HUES6 (cell line): Measurements from ENCODE around the gene FREM3.

Experiments used
- H3K27ac ChIP-seq: 2 replicates; pipeline ENCODE4 v1.7.0; 2013; ENCODE audit warnings: low read depth, mild to moderate bottlenecking, low read length, inconsistent platforms
- H3K27me3 ChIP-seq: 2 replicates; pipeline ENCODE4 v1.6.1; 2013; ENCODE audit warnings: low read length; ENCODE audit not compliant: control insufficient read depth, insufficient read depth
- H3K36me3 ChIP-seq: 2 replicates; pipeline ENCODE4 v1.6.1; 2013; ENCODE audit warnings: low read length; ENCODE audit not compliant: control insufficient read depth, insufficient read depth
- H3K4me1 ChIP-seq: 2 replicates; pipeline ENCODE4 v1.6.1; 2013; ENCODE audit warnings: low read length; ENCODE audit not compliant: control insufficient read depth, insufficient read depth
- H3K4me3 ChIP-seq: 2 replicates; pipeline ENCODE4 v1.5.1; 2013; ENCODE audit warnings: low read depth, low read length
- H3K9ac ChIP-seq: one replicate; pipeline ENCODE4 v1.6.1; 2013; ENCODE audit warnings: mild to moderate bottlenecking, low read length
- H3K9me3 ChIP-seq: 2 replicates; pipeline ENCODE4 v1.6.1; 2013; ENCODE audit warnings: low read depth, low read length; ENCODE audit not compliant: control insufficient read depth, insufficient read depth

FREM3 gene

GRCh38 chr4:143667461-143667860 is 33.0 kb downstream of the FREM3 start:
- Histone ChIP-seq H3K9ac (no peak overlapping the region), H3K4me3 (no peak overlapping the region), H3K27me3 (no peaks in the 10 kb centered on the region), H3K36me3 (no peaks in the 10 kb centered on the region), H3K27ac (no peak overlapping the region), H3K4me1 (no peaks in the 10 kb centered on the region), H3K9me3 (peaks cover 7% of the 10 kb centered on the region; the same call in 1 of the 2 replicates)

GRCh38 chr4:143658336-143658735 is 42.1 kb downstream of the FREM3 start:
- Histone ChIP-seq H3K27ac (no peak overlapping the region), H3K4me3 (no peak overlapping the region), H3K4me1 (no peaks in the 10 kb centered on the region), H3K27me3 (no peaks in the 10 kb centered on the region), H3K9ac (no peak overlapping the region), H3K9me3 (no peaks in the 10 kb centered on the region), H3K36me3 (no peaks in the 10 kb centered on the region)

- Histone ChIP-seq H3K27ac (no peak overlapping the region), H3K9me3 (no peaks in the 10 kb centered on the region), H3K9ac (no peak overlapping the region), H3K4me3 (no peak overlapping the region), H3K36me3 (no peaks in the 10 kb centered on the region), H3K4me1 (no peaks in the 10 kb centered on the region), H3K27me3 (no peaks in the 10 kb centered on the region)
Measured at GRCh38 chr4:143654571-143654970, 45.9 kb downstream of the FREM3 start.

- H3K4me1 ChIP-seq, result no peaks in the 10 kb centered on the region
Measured at GRCh38 chr4:143653031-143653430, 47.4 kb downstream of the FREM3 start.

GRCh38 chr4:143643399-143643798 is 57.1 kb downstream of the FREM3 start:
- no peaks in the 10 kb centered on the region for H3K27me3 ChIP-seq
- H3K9me3 ChIP-seq, result peaks cover 12% of the 10 kb centered on the region
- H3K27ac ChIP-seq, result no peak overlapping the region
- H3K4me3 ChIP-seq, result no peak overlapping the region
- no peaks in the 10 kb centered on the region for H3K4me1 ChIP-seq
- H3K36me3 ChIP-seq, result no peaks in the 10 kb centered on the region
- H3K9ac ChIP-seq, result no peak overlapping the region

More at GRCh38 chr4:143653031-143653430, 47.4 kb downstream of the FREM3 start:
- Histone ChIP-seq H3K27me3 (no peaks in the 10 kb centered on the region), H3K27ac (no peak overlapping the region), H3K9me3 (peaks cover 7% of the 10 kb centered on the region; the same call in 1 of the 2 replicates), H3K4me3 (no peak overlapping the region), H3K9ac (no peak overlapping the region), H3K36me3 (no peaks in the 10 kb centered on the region)

GRCh38 chr4:143642611-143643010 is 57.9 kb downstream of the FREM3 start:
- no peak overlapping the region for H3K4me3 ChIP-seq
- H3K9me3 ChIP-seq, result peaks cover 4% of the 10 kb centered on the region
- no peak overlapping the region for H3K9ac ChIP-seq
- H3K27ac ChIP-seq, result no peak overlapping the region
- no peaks in the 10 kb centered on the region for H3K4me1 ChIP-seq
- H3K36me3 ChIP-seq, result no peaks in the 10 kb centered on the region
- H3K27me3 ChIP-seq, result no peaks in the 10 kb centered on the region

- Histone ChIP-seq H3K9me3 (no peaks in the 10 kb centered on the region), H3K36me3 (no peaks in the 10 kb centered on the region), H3K9ac (no peak overlapping the region), H3K27me3 (no peaks in the 10 kb centered on the region), H3K4me1 (no peaks in the 10 kb centered on the region), H3K27ac (no peak overlapping the region), H3K4me3 (no peak overlapping the region)
Measured at GRCh38 chr4:143641361-143641760, 59.1 kb downstream of the FREM3 start.

GRCh38 chr4:143634763-143635162 is 65.7 kb downstream of the FREM3 start:
- no peaks in the 10 kb centered on the region for H3K36me3 ChIP-seq
- no peaks in the 10 kb centered on the region for H3K27me3 ChIP-seq
- H3K27ac ChIP-seq, result no peak overlapping the region
- no peak overlapping the region for H3K9ac ChIP-seq
- no peaks in the 10 kb centered on the region for H3K9me3 ChIP-seq
- no peak overlapping the region for H3K4me3 ChIP-seq
- no peaks in the 10 kb centered on the region for H3K4me1 ChIP-seq

GRCh38 chr4:143633833-143634232 is 66.6 kb downstream of the FREM3 start:
- no peaks in the 10 kb centered on the region for H3K9me3 ChIP-seq
- H3K27ac ChIP-seq, result no peak overlapping the region
- no peaks in the 10 kb centered on the region for H3K4me1 ChIP-seq
- no peak overlapping the region for H3K9ac ChIP-seq
- no peaks in the 10 kb centered on the region for H3K36me3 ChIP-seq
- H3K4me3 ChIP-seq, result no peak overlapping the region
- no peaks in the 10 kb centered on the region; the same call in 1 of the 2 replicates for H3K27me3 ChIP-seq

GRCh38 chr4:143626134-143626911 is 74.2 kb downstream of the FREM3 start:
- Histone ChIP-seq H3K27me3 (no peaks in the 10 kb centered on the region; the same call in 1 of the 2 replicates), H3K9me3 (no peaks in the 10 kb centered on the region), H3K27ac (no peak overlapping the region), H3K4me3 (no peak overlapping the region), H3K9ac (no peak overlapping the region), H3K36me3 (no peaks in the 10 kb centered on the region), H3K4me1 (no peaks in the 10 kb centered on the region)

GRCh38 chr4:143625632-143626031 is 74.8 kb downstream of the FREM3 start:
- Histone ChIP-seq H3K36me3 (no peaks in the 10 kb centered on the region), H3K9ac (no peak overlapping the region)

More at GRCh38 chr4:143625632-143626031, 74.8 kb downstream of the FREM3 start:
- Histone ChIP-seq H3K9me3 (no peaks in the 10 kb centered on the region), H3K27ac (no peak overlapping the region), H3K4me1 (no peaks in the 10 kb centered on the region), H3K27me3 (no peaks in the 10 kb centered on the region; the same call in 1 of the 2 replicates), H3K4me3 (no peak overlapping the region)
